Right lobe of liver (tissue), 4 donors: ENCODE results near the gene KIFC1.

Source experiments
- CTCF ChIP-seq, 4 donors: fragments of 200-600 bp in 3 of 4; fragments of 450-650 bp in 1 of 4; IDR thresholded peaks; one replicate each; pipeline versions ENCODE4 v1.5.1 to v1.8.0; 2016 to 2022; ENCODE audit warnings: antibody characterized with exemption in 4 of 4, mild to moderate bottlenecking in 2 of 4
- POLR2A ChIP-seq: fragments of 450-650 bp; IDR thresholded peaks from one replicate; pipeline ENCODE4 v1.6.1; 2017; ENCODE audit warnings: antibody characterized with exemption, mild to moderate bottlenecking
- donor health status: DM: no; HTN: no; CAD: no.
- donor health status: DM: no; HTN: no; CAD: no.
- donor health status: DM: no; HTN: yes; CAD: no.

- TF ChIP-seq CTCF (IDR thresholded peaks at IDR 0.05) (no peak), POLR2A (no peak)
These were observed 61.9 kb downstream of the KIFC1 start for GRCh38 chr6:33453393-33454008.
